Liver (tissue), 9 donors: ENCODE data around the gene IQCE. TPM values are rescaled to one million over a fixed set of nuclear protein-coding genes. Genes with fewer than 3 reads are reported as not detected.

Experiments
- DNase-seq: peaks from one replicate; pipeline ENCODE4 v3.0.0-alpha.2; 2017; ENCODE audit warnings: low spot score
- H3K27ac ChIP-seq, 2 donors: one replicate each; pipeline ENCODE4 v1.7.0; 2013; ENCODE audit warnings: inconsistent platforms in 2 of 2, low read length in 2 of 2, control low read depth in 1 of 2, low read depth in 1 of 2, mild to moderate bottlenecking in 1 of 2
- H3K27me3 ChIP-seq, 4 donors: one replicate each; pipeline versions ENCODE4 v1.6.1 to v1.7.0; 2013; ENCODE audit warnings: low read length in 3 of 4, inconsistent platforms in 1 of 4, mild to moderate bottlenecking in 1 of 4, moderate library complexity in 1 of 4; ENCODE audit not compliant: control insufficient read depth in 4 of 4, insufficient read depth in 4 of 4
- H3K36me3 ChIP-seq, 4 donors: one replicate each; pipeline versions ENCODE4 v1.6.1 to v1.7.0; 2013; ENCODE audit warnings: low read length in 3 of 4, mild to moderate bottlenecking in 3 of 4, low read depth in 1 of 4, moderate library complexity in 1 of 4; ENCODE audit not compliant: control insufficient read depth in 4 of 4, insufficient read depth in 3 of 4
- H3K4me1 ChIP-seq, 4 donors: one replicate each; pipeline versions ENCODE4 v1.6.1 to v1.7.0; 2013; ENCODE audit warnings: low read length in 3 of 4, mild to moderate bottlenecking in 3 of 4, moderate library complexity in 1 of 4; ENCODE audit not compliant: control insufficient read depth in 4 of 4, insufficient read depth in 4 of 4
- H3K4me3 ChIP-seq, 3 donors: one replicate each; pipeline versions ENCODE4 v1.6.1 to v1.7.0; 2013; ENCODE audit warnings: low read length in 3 of 3, control low read depth in 1 of 3, low read depth in 1 of 3, mild to moderate bottlenecking in 1 of 3
- H3K9ac ChIP-seq, 2 donors: one replicate each; pipeline ENCODE4 v1.7.0; 2013; ENCODE audit warnings: low read length in 2 of 2, mild to moderate bottlenecking in 2 of 2, moderate library complexity in 2 of 2, control low read depth in 1 of 2, low read depth in 1 of 2
- H3K9me3 ChIP-seq, 4 donors: one replicate each; pipeline versions ENCODE4 v1.6.1 to v1.7.0; 2013; ENCODE audit warnings: low read length in 3 of 4; ENCODE audit not compliant: control insufficient read depth in 4 of 4
- ATF3 ChIP-seq: IDR thresholded peaks from 2 replicates; pipeline ENCODE4 v1.6.1; 2016; ENCODE audit warnings: antibody characterized with exemption
- FOXA1 ChIP-seq: IDR thresholded peaks from 2 replicates; pipeline ENCODE4 v1.6.1; 2016; ENCODE audit warnings: antibody characterized with exemption
- FOXA2 ChIP-seq: IDR thresholded peaks from 2 replicates; pipeline ENCODE4 v1.6.1; 2016; ENCODE audit warnings: antibody characterized with exemption
- GABPA ChIP-seq, 2 donors: IDR thresholded peaks in 1 of 2; conservative IDR thresholded peaks in 1 of 2; 2 replicates each; pipeline ENCODE4 v1.6.1; 2016; ENCODE audit warnings: antibody characterized with exemption in 2 of 2, mild to moderate bottlenecking in 1 of 2, moderate library complexity in 1 of 2
- HNF4A ChIP-seq, 2 donors: conservative IDR thresholded peaks; 2 replicates each; pipeline ENCODE4 v1.6.1; 2016; ENCODE audit warnings: antibody characterized with exemption in 2 of 2, mild to moderate bottlenecking in 2 of 2
- HNF4G ChIP-seq: IDR thresholded peaks from 2 replicates; pipeline ENCODE4 v1.6.1; 2016; ENCODE audit warnings: antibody characterized with exemption
- JUND ChIP-seq, 2 donors: IDR thresholded peaks; 2 replicates each; pipeline ENCODE4 v1.6.1; 2016; ENCODE audit warnings: antibody characterized with exemption in 2 of 2
- MAX ChIP-seq: IDR thresholded peaks from 2 replicates; pipeline ENCODE4 v1.6.1; 2016; ENCODE audit warnings: antibody characterized with exemption
- NR2F2 ChIP-seq: IDR thresholded peaks from 2 replicates; pipeline ENCODE4 v1.6.1; 2016; ENCODE audit warnings: antibody characterized with exemption
- REST ChIP-seq: IDR thresholded peaks from 2 replicates; pipeline ENCODE4 v1.6.1; 2016; ENCODE audit warnings: antibody characterized with exemption, mild to moderate bottlenecking
- RXRA ChIP-seq, 2 donors: IDR thresholded peaks; 2 replicates each; pipeline ENCODE4 v1.6.1; 2017 to 2018; ENCODE audit warnings: antibody characterized with exemption in 2 of 2, mild to moderate bottlenecking in 1 of 2
- SP1 ChIP-seq: IDR thresholded peaks from 2 replicates; pipeline ENCODE4 v1.6.1; 2018; ENCODE audit warnings: antibody characterized with exemption, mild to moderate bottlenecking
- TAF1 ChIP-seq: conservative IDR thresholded peaks from 2 replicates; pipeline ENCODE4 v1.6.1; 2016; ENCODE audit warnings: antibody characterized with exemption, mild to moderate bottlenecking
- YY1 ChIP-seq: IDR thresholded peaks from 2 replicates; pipeline ENCODE4 v1.6.1; 2016; ENCODE audit warnings: antibody characterized with exemption, mild to moderate bottlenecking
- ZBTB33 ChIP-seq: IDR thresholded peaks from 2 replicates; pipeline ENCODE4 v1.6.1; 2016; ENCODE audit warnings: antibody characterized with exemption
- WGBS: extraction: QIAGEN DNeasy Blood & Tissue Kit; methylation state at CpG from one replicate; pipeline ENCODE4 v1.1.7; 2013; 5-methylcytosine and 5-hydroxymethylcytosine counted together
- polyA plus RNA-seq, 2 donors: library from polyadenylated mRNA; stranded (reverse) in 1 of 2; unstranded in 1 of 2; fragments of 200-250 nt in 1 of 2; fragments of >200 nt in 1 of 2; fragmentation: Nextera tagmentation in 1 of 2; extraction: Ambion mirVana in 1 of 2; gene quantifications; one replicate each; pipeline versions ENCODE4 v1.2.1 to v1.2.3, GENCODE V29; 2013 to 2015
- total RNA-seq, 2 donors: library from RNA; depleted of rRNA; stranded (reverse); fragments of >200 nt; gene quantifications; one replicate each; pipeline ENCODE4 v1.2.3, GENCODE V29; 2014
- donor health status: healthy.
- donor health status: healthy.
- donor health status: healthy.
- donor health status: healthy.
- donor health status: healthy.

IQCE gene
- total and polyA plus RNA-seq, 4 donors: 2.1 to 5.9 (median 3.6) TPM

- peak; percentile 53 for DNase-seq
- H3K27ac ChIP-seq: peak overlapping the region; percentile 90 to 94
These were observed 78.9 kb downstream of the IQCE start for GRCh38 chr7:2637505-2638223.

GRCh38 chr7:2638224-2638991 is 79.6 kb downstream of the IQCE start:
- no peak overlapping the region for H3K4me3 ChIP-seq
- peak overlapping the region; percentile 90 to 94 for H3K27ac ChIP-seq
- TF ChIP-seq ZBTB33 (peak; percentile 75), RXRA (IDR thresholded peaks at IDR 0.05) (peak; percentile 91 to 95), FOXA2 (no peak), HNF4G (peak; percentile 97), ATF3 (no peak), NR2F2 (peak; percentile 44), GABPA (IDR thresholded peaks at IDR 0.05 in 1 of 2, conservative IDR thresholded peaks at IDR 0.05 in 1 of 2) (peak in 1 of 2 donors; percentile 58), YY1 (peak; percentile 75), REST (peak; percentile 38), JUND (IDR thresholded peaks at IDR 0.05) (peak in 1 of 2 donors; percentile 68)

More at GRCh38 chr7:2637505-2638223, 78.9 kb downstream of the IQCE start:
- Histone ChIP-seq H3K27me3 (no peaks in the 10 kb centered on the region), H3K9me3 (no peaks in the 10 kb centered on the region), H3K36me3 (no peaks in the 10 kb centered on the region), H3K4me1 (peaks cover 44 to 92% (median 73%) of the 10 kb centered on the region in 4 donors), H3K9ac (peak overlapping the region; percentile 36 to 61), H3K4me3 (no peak overlapping the region)
- no peak for TF ChIP-seq ATF3
- no peak for TF ChIP-seq FOXA1
- peak; percentile 74 for TF ChIP-seq SP1
- TF ChIP-seq FOXA2: no peak
- no peak for TF ChIP-seq TAF1
- peak; percentile 76 to 83 for TF ChIP-seq RXRA (IDR thresholded peaks at IDR 0.05)
- TF ChIP-seq REST: no peak
- TF ChIP-seq MAX: no peak
- peak; percentile 66 for TF ChIP-seq NR2F2
- TF ChIP-seq HNF4A (conservative IDR thresholded peaks at IDR 0.05): peak; percentile 58 to 62
- 41% methylated on average over 23 of the region's 23 CpGs for WGBS

More at GRCh38 chr7:2638224-2638991, 79.6 kb downstream of the IQCE start:
- Histone ChIP-seq H3K27me3 (no peaks in the 10 kb centered on the region), H3K9ac (peak overlapping the region; percentile 56 to 61), H3K9me3 (no peaks in the 10 kb centered on the region), H3K4me1 (peaks cover 44 to 84% (median 68%) of the 10 kb centered on the region in 4 donors), H3K36me3 (no peaks in the 10 kb centered on the region)
- DNase-seq: peak; percentile 71
- WGBS: 35% methylated on average over 34 of the region's 34 CpGs
